IPS-15b (cell line): ENCODE results near the gene ARMH1.

Experiments
- H3K27me3 ChIP-seq: one replicate; pipeline ENCODE4 v1.6.1; 2013; ENCODE audit warnings: low read length; ENCODE audit not compliant: control insufficient read depth, insufficient read depth
- H3K36me3 ChIP-seq: one replicate; pipeline ENCODE4 v1.6.1; 2013; ENCODE audit warnings: low read length; ENCODE audit not compliant: control insufficient read depth, insufficient read depth
- H3K4me1 ChIP-seq: one replicate; pipeline ENCODE4 v1.6.1; 2013; ENCODE audit warnings: mild to moderate bottlenecking, low read length; ENCODE audit not compliant: control insufficient read depth, insufficient read depth
- H3K4me3 ChIP-seq: one replicate; pipeline ENCODE4 v1.5.1; 2013; ENCODE audit warnings: low read depth, low read length
- H3K9ac ChIP-seq: one replicate; pipeline ENCODE4 v1.6.1; 2013; ENCODE audit warnings: low read depth, mild to moderate bottlenecking, low read length
- H3K9me3 ChIP-seq: one replicate; pipeline ENCODE4 v1.6.1; 2013; ENCODE audit warnings: mild to moderate bottlenecking, low read length; ENCODE audit not compliant: control insufficient read depth, insufficient read depth

The ARMH1 gene

DNA sequence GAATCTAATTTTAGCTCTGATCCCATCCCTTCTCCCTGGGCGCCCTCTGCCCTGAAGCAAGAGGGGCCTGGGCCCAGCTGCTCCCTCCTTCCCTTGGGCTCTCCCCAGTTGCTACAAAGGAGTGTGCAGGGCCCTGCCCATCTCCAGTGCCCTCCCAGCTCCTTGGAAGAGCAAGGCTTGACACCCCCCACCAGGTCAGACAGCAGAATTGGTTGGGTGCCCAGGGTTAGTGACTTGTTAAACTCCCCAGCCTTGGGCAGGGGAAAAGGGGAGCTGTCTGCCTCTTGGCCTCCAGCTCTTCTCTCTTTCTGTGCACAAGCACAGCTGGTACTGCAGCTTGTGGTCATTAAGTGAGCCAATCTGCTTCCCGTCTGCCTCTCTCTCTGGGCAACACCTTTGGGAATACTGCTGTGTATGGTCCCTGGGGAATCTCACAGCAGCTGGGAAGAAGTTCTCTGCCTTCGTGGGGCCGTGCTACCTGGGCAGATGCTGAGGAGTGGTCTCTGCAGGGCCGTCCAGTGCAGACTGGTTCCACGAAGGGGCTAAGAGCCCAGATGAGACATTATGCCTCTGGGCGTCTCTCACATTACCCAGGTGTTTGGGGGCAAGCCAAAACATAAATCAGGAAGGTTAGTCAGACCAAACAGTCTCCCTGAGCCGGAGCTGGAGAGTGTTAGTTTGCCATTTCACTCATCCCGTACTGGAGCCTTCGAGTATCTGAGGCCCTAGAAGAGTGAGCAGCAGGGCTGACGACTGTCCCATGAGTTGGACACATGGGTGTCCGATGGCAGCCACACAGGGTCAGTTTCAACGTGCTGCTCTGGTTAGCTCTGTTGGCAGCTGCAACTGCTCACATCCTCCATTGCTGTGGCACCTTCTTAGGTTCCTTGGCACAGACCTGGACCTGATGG, 37.6 kb upstream of the ARMH1 start:
- Histone ChIP-seq H3K9me3 (no peaks in the 10 kb centered on the region), H3K4me1 (no peaks in the 10 kb centered on the region), H3K36me3 (peaks cover 60% of the 10 kb centered on the region), H3K9ac (no peak overlapping the region), H3K4me3 (no peak overlapping the region), H3K27me3 (no peaks in the 10 kb centered on the region)

DNA sequence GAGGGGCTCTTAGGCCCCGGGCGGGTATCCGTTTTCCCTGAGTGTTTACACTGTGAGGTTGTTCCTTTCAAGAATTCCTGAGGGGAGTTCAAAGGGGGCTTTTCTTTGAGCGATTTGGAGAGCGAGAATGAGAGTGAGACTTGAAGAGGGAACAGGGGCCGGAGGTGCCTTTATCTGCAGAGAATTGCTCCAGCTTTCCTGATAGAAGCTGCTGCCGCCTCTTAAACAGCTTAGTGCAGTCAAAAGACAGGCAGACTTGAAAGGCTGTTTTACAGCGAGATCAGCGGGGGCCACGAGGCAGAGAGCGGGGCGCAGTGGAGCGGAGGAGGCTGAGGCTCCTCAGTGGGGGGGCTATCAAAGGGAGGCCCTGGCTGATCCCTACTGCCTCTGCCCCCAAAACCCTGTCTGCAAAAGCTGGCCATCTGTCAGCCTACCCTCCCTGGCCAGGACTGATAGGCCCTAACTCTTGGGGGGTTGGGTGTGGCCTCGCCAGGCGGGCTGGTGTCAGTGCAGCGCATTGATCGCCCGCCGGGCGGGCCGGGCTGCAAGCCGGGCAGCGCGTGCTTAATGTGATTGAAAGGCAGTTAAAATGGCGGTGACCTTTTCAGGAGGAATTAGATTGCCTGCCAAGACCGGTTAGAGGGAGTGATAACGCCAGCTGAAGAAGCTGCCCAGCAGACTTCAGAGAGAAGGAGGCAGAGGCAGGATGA, 36.7 kb upstream of the ARMH1 start:
- Histone ChIP-seq H3K9ac (no peak overlapping the region), H3K4me1 (no peaks in the 10 kb centered on the region), H3K9me3 (no peaks in the 10 kb centered on the region), H3K36me3 (peaks cover 64% of the 10 kb centered on the region), H3K27me3 (no peaks in the 10 kb centered on the region), H3K4me3 (no peak overlapping the region)

DNA sequence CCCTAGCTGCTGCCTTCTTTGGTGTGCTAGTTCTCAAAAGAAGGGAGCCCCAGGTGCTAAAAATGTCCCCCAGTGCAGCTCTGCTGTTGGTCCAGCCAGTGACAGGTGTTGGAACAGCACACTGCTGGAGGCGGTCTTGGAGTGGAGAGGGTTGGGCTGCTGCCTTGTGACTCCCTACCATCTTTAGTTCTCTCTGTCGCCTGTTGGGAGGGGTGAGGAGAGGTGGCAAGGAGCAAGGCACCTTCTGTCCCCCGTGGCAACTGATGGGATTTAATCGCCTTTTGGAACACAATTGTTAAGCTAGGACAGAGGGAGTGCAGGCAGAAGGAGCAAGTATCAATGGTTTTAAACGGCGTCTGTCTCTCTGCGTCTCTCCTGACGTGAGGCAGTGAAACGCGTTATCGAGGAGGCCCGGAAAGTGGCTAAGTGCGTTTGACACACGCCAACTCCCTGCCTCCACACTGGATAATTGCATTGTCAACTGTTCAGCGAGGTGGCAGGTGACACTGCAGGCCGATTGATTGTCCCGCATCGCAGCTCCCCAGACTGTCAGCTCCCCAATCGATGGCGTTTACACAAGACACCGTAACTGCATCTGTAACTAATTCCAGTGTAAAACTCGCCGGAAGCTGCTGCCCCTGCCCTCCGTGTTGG, 34.2 kb upstream of the ARMH1 start:
- Histone ChIP-seq H3K9me3 (no peaks in the 10 kb centered on the region), H3K4me1 (no peaks in the 10 kb centered on the region), H3K4me3 (no peak overlapping the region), H3K27me3 (no peaks in the 10 kb centered on the region), H3K9ac (no peak overlapping the region), H3K36me3 (peaks cover 72% of the 10 kb centered on the region)

DNA sequence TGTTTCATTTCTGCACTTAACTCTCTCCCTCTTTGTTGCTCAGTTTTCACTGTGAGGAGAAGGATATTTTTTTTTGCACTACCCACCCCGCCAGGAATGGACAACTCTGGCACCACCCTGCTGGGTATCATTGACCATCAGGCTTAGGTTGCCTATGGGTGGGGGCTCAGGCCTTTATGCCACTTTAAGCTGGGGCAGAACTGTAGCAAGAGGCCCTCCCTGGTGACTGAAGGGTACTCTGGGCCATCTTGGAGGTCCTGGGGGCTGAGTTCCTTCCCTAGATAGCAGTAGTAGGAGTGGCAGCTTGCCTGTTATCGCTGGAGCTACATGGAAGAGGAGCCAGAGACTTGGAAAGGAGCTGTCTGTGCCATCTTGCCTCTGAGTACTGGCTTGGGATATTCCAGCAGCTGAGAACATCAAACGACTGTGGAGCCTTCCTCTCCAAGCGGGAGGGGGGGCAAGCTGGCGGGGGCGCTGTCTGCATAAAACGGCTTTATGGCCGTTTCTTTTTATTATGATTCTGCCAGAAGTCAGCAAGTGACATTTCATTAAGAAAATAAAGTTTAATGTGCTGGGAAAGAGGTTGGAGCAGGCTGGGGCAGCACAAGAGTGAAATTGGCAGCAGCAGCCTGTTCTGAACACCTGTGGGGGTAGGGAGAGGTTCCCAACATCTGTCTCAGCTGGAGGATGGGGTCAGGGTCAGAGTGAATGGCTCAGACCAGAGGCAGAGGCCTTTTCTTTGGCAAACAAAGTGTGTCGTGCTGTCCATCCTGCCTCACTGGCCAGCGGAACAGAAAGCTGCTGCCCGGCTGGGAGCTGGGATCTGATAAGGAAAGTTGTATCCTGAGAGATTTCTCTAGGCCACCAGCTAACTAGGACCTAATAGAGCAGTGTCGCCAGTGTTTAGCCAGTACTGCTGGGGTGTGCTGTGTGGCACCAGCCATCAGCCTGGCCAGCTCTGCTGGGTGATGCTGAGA, 33.1 kb upstream of the ARMH1 start:
- H3K27me3 ChIP-seq, result no peaks in the 10 kb centered on the region
- H3K9ac ChIP-seq, result no peak overlapping the region
- peaks cover 64% of the 10 kb centered on the region for H3K36me3 ChIP-seq

DNA sequence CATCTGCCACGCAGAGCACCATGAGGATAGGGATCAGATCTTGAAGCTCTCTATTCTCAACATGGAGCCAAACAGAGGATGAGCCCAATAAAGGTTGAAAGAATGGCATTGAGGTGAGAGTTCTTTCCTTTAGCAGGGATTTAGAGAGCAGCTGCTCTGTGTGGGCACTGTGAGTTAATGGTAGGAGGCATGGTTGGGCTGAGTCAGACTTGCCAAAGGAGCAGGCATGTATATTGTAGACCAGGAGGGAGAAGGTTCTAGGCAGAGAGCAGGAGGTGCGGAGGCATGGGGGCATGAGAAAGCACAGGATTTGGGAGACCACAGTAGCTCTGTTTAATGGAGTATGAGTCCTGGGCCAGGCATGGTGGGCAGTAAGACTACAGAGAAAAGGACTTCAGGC, 32.3 kb upstream of the ARMH1 start:
- Histone ChIP-seq H3K36me3 (peaks cover 62% of the 10 kb centered on the region), H3K9me3 (no peaks in the 10 kb centered on the region)

More for the DNA sequence above, 33.1 kb upstream of the ARMH1 start:
- Histone ChIP-seq H3K9me3 (no peaks in the 10 kb centered on the region), H3K4me1 (no peaks in the 10 kb centered on the region), H3K4me3 (no peak overlapping the region)

DNA sequence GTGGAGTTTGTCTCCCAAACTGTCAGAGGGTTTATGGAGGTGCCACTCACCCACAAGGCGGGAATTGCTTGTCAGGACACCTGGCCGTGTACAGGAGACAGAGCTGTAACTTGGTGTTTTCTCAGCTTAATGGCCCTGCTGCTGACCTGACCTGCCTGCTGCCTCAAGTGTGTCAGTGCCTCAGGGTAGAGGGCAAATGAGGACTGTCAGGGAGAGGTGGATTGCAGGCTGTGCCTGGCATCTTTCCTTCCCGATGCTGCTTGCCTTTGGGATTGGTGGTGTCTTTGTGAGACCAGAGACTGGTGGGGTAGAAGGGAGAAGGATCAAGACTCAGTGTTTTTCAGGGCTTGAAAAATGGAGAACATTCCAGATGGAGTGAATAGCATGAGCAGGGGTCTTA, 31.6 kb upstream of the ARMH1 start:
- Histone ChIP-seq H3K36me3 (peaks cover 61% of the 10 kb centered on the region), H3K4me1 (no peaks in the 10 kb centered on the region), H3K9me3 (no peaks in the 10 kb centered on the region), H3K9ac (no peak overlapping the region), H3K27me3 (no peaks in the 10 kb centered on the region), H3K4me3 (no peak overlapping the region)

More for the DNA sequence above, 32.3 kb upstream of the ARMH1 start:
- no peaks in the 10 kb centered on the region for H3K4me1 ChIP-seq
- H3K9ac ChIP-seq, result no peak overlapping the region
- H3K27me3 ChIP-seq, result no peaks in the 10 kb centered on the region
- no peak overlapping the region for H3K4me3 ChIP-seq

DNA sequence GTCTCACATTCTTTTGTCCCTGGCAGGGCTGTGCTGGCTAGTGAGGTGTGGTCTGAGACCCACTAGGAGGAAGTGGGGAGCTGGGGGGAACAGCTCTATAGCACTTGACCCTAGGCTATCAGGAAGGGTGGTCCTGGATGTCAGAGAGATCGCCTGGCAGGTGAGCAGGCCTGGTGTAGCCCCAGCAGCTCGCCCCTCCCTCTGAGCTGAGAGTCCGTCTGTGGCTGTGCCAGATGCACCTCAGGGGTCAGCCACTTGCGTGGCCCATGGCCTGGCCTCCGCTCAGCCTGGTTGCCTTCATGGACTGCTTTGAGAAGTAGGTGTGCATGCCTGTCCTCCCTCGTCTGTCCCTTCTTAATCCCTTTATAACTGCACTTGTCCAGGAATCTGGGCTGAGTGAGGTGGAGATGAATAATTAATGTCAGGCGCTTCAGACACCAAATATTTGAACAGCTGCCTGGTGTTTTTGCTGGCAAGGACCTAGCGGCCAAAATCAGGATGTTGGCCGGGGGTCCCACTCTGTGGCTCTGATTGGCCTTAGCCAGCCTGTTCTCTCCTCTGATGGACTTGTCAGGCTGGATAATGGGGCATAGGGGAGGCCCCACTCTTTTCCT, 30.7 kb upstream of the ARMH1 start:
- Histone ChIP-seq H3K27me3 (no peaks in the 10 kb centered on the region), H3K4me3 (no peak overlapping the region), H3K36me3 (peaks cover 58% of the 10 kb centered on the region), H3K9me3 (no peaks in the 10 kb centered on the region), H3K4me1 (no peaks in the 10 kb centered on the region), H3K9ac (no peak overlapping the region)

DNA sequence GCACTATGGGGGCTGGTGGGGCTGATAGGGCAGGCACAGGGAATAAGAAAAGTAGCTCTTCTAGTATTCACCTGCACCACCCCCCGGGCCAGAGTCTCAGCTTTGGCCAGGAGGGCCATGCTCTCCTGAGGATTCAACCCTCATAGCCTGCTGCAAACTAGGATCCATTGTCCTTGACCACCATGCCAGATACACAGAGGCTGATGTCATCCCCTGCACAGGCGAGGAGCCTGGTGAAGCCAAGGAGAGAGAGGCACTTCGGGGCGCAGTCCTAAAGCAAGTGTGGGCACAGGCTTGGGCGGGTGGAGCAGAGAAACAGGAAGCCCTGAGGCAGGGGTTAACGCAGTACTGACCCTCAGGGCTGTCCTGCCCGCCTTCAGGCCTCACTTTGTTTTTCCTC, 29.7 kb upstream of the ARMH1 start:
- H3K36me3 ChIP-seq, result peaks cover 55% of the 10 kb centered on the region
- no peak overlapping the region for H3K4me3 ChIP-seq
- H3K27me3 ChIP-seq, result no peaks in the 10 kb centered on the region
- H3K4me1 ChIP-seq, result no peaks in the 10 kb centered on the region
- no peaks in the 10 kb centered on the region for H3K9me3 ChIP-seq
- no peak overlapping the region for H3K9ac ChIP-seq

DNA sequence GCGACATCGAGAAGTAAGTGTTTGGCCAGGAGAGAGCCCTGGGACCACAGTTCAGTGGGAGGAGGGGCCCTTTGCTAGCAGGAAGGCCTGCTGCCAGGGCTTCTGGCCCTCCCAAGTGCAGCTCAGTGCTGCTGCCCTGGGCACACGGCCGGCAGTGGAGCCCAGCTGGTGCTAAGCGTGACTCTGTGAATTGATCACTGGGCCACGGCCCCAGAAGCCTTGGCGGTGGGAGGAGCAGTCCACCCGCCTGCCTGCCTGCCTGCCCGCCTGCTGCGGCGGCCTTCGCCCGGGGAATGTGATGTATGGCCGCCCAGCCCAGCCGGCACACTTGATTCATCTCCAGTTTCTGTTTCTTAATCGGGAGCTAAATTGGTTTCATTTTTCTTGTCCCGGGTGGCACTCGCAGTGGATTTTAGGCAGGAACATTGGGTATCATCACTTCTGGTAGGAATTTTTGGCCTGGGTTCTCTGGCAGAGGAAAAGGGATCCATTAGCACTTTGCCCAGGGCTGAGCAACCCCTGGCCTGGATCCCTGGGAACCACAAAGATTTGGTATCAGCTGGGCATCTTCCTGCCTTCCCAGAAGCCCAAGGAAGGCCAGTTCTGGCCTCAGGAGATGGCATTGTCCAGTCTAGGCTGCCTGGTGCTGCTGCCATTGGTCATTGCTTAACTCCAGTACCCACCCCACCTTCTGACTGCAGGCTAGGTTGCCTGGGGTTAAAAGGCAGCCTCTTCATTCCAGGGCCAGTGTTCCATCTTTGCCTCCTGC, 28.9 kb upstream of the ARMH1 start:
- H3K4me3 ChIP-seq, result no peak overlapping the region
- H3K9ac ChIP-seq, result no peak overlapping the region
- no peaks in the 10 kb centered on the region for H3K9me3 ChIP-seq
- H3K27me3 ChIP-seq, result no peaks in the 10 kb centered on the region
- H3K36me3 ChIP-seq, result peaks cover 53% of the 10 kb centered on the region
- H3K4me1 ChIP-seq, result no peaks in the 10 kb centered on the region

DNA sequence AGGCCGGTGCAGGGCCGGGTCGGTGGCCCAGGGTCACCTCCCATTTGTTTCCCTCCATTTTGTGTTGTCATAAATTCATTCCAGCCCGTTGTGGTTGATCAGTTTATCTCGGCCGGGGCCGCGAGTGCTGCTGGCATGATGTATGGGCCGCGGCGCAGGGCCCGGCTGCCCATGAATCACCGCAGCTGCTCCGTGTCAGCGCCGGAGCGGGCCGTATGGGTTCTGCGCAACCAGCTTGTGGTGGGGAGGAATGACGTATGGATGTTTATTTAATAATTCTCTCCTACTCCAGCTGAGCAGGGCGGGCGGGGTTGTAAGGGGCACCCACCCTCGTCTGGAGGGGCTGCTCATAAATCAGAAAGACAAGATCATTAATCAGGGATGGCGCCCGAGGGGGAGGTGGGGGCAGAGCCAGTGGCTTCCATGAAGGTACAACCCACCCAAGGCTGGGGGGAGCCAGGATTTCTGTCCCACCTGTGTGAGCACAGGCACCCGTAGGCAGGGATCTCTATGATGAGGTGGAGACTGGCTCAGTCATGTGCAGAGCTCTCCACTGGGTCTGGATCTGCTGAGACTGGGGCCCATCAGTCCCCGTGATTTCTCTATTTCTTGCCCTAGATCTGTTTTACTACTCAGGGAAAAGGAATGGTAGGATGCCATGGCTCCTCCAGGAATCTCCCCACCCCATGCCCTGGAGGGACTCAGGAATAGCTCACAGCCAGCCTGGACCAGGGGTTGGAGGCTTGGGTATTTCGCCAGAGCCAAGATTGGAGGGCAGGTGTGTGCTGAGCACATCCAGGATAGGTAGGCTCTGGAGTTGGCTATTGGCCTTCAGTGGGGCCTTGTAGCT, 28.0 kb upstream of the ARMH1 start:
- Histone ChIP-seq H3K4me1 (no peaks in the 10 kb centered on the region), H3K9ac (no peak overlapping the region), H3K4me3 (no peak overlapping the region), H3K27me3 (no peaks in the 10 kb centered on the region), H3K36me3 (peaks cover 52% of the 10 kb centered on the region), H3K9me3 (no peaks in the 10 kb centered on the region)
